ENCODE measurements around the gene CHST4. TPM values are rescaled to one million over a fixed set of nuclear protein-coding genes. Genes with fewer than 3 reads are reported as not detected.

Gene CHST4
- total and polyA plus RNA-seq, 9 of the 15 experiments (the other 6 are each of a cell fraction or from before 2014, with no cell fraction given) = 0.07 TPM; not detected in 8

- peak; percentile 45 for TF ChIP-seq SMC3 (conservative IDR thresholded peaks at IDR 0.05; ENCODE audit: insufficient read depth, low read depth, low read length)
- no peak for TF ChIP-seq TAF1 (IDR thresholded peaks at IDR 0.05; ENCODE audit: control insufficient read depth, extremely low read depth, insufficient read depth, low read length, severe bottlenecking)
- 0 out of 4 replicates have a peak, but pooled peaks of 1 of the 2 experiments have one; percentile 50 for TF ChIP-seq ARNT (IDR thresholded peaks at IDR 0.05)
- TF ChIP-seq ZZZ3 (IDR thresholded peaks at IDR 0.05) = no peak
- no peak for TF ChIP-seq ZNF3 (CRISPR knock-in tag; IDR thresholded peaks at IDR 0.05)
- TF ChIP-seq CAMTA2 (CRISPR knock-in tag; conservative IDR thresholded peaks at IDR 0.05) = no peak
- no peak for TF ChIP-seq ZKSCAN3 (CRISPR knock-in tag; IDR thresholded peaks at IDR 0.05)
- 0 out of 2 replicates have a peak, but pooled peaks have one; percentile 20 for TF ChIP-seq EHMT2 (IDR thresholded peaks at IDR 0.05)
- TF ChIP-seq, protein P1, sequence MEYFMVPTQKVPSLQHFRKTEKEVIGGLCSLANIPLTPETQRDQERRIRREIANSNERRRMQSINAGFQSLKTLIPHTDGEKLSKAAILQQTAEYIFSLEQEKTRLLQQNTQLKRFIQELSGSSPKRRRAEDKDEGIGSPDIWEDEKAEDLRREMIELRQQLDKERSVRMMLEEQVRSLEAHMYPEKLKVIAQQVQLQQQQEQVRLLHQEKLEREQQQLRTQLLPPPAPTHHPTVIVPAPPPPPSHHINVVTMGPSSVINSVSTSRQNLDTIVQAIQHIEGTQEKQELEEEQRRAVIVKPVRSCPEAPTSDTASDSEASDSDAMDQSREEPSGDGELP (CRISPR knock-in tag; IDR thresholded peaks at IDR 0.05; ENCODE audit: borderline replicate concordance) = no peak
- TF ChIP-seq, protein P2, sequence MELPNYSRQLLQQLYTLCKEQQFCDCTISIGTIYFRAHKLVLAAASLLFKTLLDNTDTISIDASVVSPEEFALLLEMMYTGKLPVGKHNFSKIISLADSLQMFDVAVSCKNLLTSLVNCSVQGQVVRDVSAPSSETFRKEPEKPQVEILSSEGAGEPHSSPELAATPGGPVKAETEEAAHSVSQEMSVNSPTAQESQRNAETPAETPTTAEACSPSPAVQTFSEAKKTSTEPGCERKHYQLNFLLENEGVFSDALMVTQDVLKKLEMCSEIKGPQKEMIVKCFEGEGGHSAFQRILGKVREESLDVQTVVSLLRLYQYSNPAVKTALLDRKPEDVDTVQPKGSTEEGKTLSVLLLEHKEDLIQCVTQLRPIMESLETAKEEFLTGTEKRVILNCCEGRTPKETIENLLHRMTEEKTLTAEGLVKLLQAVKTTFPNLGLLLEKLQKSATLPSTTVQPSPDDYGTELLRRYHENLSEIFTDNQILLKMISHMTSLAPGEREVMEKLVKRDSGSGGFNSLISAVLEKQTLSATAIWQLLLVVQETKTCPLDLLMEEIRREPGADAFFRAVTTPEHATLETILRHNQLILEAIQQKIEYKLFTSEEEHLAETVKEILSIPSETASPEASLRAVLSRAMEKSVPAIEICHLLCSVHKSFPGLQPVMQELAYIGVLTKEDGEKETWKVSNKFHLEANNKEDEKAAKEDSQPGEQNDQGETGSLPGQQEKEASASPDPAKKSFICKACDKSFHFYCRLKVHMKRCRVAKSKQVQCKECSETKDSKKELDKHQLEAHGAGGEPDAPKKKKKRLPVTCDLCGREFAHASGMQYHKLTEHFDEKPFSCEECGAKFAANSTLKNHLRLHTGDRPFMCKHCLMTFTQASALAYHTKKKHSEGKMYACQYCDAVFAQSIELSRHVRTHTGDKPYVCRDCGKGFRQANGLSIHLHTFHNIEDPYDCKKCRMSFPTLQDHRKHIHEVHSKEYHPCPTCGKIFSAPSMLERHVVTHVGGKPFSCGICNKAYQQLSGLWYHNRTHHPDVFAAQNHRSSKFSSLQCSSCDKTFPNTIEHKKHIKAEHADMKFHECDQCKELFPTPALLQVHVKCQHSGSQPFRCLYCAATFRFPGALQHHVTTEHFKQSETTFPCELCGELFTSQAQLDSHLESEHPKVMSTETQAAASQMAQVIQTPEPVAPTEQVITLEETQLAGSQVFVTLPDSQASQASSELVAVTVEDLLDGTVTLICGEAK (IDR thresholded peaks at IDR 0.05) = no peak
- TF ChIP-seq, protein P2 (CRISPR knock-in tag; IDR thresholded peaks at IDR 0.05) = no peak
- TF ChIP-seq, protein P3, sequence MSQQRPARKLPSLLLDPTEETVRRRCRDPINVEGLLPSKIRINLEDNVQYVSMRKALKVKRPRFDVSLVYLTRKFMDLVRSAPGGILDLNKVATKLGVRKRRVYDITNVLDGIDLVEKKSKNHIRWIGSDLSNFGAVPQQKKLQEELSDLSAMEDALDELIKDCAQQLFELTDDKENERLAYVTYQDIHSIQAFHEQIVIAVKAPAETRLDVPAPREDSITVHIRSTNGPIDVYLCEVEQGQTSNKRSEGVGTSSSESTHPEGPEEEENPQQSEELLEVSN (IDR thresholded peaks at IDR 0.05; ENCODE audit: borderline replicate concordance in 1 of 2, extremely low read depth in 1 of 2, insufficient read depth in 1 of 2, insufficient read length in 1 of 2, low read depth in 1 of 2, low read length in 1 of 2, poor library complexity in 1 of 2, severe bottlenecking in 1 of 2) = no peak
- TF ChIP-seq POLR2B (IDR thresholded peaks at IDR 0.05; ENCODE audit: low read depth, partially characterized antibody) = no peak
Measured at GRCh38 chr16:71479420-71479819, 46.8 kb upstream of the CHST4 start (continued).

All from K562 (cell line).